ENCODE data around the gene PLXND1.

The PLXND1 gene

DNA sequence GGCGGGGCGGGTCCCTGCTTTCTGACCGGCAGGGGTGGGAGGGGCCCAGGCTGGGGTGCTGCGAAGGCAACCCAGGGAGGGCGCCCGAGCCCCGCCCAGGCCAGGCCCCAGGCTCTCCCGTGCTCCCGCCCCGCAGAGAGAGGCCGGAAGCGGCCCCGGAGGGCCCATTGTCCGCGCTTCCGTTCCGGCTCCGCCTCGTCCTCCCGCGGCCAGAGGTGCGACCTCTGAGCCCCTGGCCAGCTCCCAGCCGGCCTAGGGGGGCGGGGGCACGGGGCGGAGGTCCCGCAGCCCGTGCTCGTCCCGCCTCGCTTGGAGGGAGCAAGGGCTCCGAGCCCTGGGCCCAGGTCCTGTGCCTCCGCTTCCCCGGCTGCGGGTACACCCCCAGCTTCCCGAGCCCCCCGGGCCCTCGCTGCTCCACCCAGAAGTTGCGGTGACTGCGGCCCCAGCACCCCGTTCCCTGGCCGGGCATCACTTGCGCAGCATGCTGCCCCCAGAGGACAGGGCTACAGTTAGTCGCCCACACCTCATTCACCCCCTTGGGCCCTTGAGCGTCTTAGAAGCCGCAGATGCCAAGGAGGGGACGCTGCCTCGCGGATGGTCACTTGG lies 20.4 kb upstream of the PLXND1 start:
- peak; percentile 89 for DNase-seq

DNA sequence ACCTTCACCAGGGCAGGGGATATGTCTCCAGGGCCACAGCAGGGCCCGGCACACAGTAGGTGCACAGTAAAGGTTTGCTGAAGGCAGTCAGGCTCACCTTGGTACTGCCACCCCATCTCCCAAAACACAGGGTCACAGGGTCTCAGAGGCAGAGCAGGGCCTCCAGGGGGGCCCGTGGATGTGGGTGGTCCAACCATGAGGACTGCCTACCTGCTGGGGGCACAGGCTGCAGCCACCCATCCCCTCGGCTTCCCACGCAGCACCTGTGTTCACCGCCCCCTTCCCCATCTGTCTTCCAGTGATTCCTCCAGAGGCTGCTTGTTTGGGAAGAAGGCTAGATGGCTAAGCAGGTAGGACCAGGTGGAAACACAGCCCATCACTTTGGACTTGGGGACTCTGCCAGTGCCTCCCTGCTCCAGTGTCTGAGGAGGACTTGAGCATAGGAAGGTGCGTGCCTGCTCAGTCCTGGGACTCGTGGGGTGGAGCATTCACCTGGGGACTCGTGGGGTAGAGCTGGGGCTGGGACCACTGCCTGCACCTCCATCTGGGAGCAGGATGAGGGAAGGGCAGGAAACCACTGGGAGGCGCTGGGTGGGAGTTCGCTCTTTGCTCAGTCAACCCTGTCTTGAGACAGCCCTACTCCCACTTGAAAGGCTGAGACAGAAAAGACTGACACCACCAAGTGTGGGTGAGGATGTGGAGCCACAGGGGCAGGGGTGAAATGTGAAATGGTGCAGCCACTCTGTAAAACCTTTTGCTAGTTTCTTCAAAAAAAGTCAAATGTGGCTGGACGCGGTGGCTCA lies 18.8 kb upstream of the PLXND1 start:
- peak; percentile 46 for DNase-seq

DNA sequence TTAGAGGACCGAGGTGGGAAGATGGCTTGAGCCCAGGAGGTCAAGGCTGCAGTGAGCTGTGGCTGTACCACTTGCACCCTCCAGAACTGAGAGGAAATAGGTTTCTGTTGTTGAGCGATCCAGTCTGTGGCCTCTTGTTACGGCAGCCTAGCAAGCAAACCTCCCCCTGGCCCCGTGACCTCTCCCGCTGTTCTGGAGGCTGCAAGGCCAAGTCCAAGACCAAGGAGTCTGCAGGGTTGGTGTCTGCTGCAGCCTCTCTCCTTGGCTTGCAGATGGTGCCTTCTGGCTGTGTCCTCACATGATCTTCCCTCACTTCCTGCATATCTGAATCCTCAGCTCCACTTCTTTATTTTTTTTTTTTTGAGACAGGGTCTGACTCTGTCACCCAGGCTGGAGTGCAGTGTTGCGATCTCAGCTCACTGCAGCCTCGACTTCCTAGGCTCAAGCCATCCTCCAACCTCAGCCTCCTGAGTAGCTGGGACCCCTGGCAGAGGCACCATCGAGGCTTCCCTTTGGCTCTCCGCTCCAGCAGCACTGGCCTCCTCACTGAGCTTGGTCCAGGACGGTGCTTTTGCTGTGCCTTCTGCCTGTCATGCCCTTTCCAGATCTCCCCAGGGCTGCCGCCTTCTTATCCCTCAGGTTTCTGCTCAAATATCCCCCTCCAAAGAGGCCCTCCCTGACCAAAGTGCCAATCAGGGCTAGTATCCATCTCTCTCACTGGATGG lies 18.0 kb upstream of the PLXND1 start:
- DNase-seq, result no peak

- DNase-seq, result no peak
Observed at GRCh38 chr3:129623447-129624118, 17.1 kb upstream of the PLXND1 start.

GRCh38 chr3:129622933-129623332 lies 16.5 kb upstream of the PLXND1 start:
- DNase-seq, result no peak

- no peak for DNase-seq
Observed at GRCh38 chr3:129622226-129622874, 15.9 kb upstream of the PLXND1 start.

DNA sequence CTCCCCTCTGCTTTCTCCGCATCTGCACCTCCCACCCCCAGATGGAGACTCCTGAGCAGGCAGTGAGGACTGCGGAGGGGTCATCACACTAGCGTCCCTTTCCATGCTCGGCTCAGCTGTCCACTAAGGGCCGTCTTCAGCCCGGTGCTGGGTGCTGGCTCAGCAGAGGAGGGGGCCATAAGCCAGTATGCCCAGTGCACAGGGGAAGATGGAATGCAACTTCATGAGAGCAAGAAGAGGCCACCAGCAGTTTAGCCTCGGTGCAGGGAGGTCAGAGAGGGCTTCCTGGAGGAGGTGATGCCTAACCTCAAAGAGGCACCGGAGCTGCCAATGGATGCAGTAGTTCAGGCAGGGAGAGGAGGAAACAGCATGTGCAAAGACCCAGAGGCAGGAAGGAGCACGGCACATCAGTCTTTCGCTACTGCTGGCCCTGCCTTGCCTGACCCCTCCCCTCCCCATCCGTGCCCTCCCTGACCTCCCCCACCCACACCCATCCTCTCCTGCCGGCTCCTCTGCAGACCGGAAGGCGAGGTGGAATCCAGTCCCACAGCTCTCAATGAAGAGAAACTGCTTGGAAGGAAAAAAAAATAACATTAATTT lies 15.2 kb upstream of the PLXND1 start:
- no peak for DNase-seq

- no peak for DNase-seq
Observed at GRCh38 chr3:129620828-129621559, 14.5 kb upstream of the PLXND1 start.

GRCh38 chr3:129619726-129620162 lies 13.3 kb upstream of the PLXND1 start:
- DNase-seq, result no peak

DNA sequence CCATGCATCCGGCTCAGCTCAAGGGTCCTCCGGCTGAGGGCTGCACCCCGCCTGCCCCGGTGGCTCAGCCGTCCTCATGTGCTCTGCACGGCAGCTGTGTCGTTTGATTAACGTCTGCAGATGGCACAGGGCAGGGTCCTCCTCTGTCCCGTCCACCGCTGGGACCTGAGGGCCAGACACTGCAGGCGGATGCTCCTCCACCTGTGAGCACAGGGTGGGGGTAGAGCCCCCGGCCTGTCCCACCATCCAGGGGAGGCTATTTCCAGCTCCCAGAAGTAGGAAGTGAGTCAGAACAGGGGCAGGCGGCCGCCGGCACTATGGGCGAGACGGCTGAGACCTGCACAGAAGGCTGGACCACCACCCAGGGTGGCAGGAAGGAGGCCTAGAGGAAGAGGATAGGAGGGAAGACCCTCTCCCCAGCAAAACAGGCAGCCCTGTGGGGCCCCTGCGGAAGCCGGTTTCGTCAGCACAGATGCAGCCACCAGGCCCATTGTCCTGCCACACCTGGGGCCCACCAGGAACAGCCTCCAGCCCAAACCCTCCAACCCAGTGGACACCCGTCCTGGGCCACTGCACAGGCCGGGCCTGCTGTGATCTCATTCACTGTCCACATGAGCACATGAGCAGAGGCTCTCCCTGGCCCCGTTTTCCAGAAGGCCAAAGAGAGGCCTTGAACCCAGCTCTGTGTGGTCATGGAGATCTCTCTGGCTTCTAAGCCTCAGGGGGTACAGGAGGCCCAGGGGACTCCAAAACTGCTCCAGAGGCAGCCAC lies 12.6 kb upstream of the PLXND1 start:
- no peak for DNase-seq

DNA sequence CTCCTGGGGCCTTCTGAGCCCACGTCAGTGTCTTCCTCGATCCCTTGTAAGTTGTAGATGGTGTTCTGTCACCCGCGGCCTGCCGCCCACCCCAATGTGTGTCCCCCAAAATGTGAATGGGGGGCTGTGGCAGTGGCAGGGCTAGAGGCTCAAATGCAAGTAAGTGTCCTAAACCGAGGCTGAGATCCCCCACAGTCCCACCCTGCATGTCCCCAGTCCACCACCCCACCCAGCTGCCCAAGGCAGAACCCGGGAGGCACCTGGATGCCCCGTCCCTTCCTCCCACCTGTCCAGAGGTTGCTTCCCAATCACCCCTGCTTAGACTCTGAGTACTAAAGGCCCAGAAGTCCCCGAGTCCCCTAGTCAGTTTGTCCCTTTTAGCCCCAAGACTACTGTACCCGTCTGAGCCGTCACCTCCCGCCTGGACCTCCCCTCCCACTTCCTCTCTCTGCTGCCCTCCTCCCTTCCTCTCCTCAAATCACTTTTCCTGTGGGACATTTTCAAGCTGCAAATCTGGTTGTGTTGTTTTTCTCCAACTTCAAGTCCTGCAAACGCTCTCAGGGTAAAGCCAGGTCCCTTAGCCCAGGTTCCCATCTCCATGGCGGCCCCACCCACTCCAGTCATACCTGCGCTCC lies 11.8 kb upstream of the PLXND1 start:
- DNase-seq, result no peak

DNA sequence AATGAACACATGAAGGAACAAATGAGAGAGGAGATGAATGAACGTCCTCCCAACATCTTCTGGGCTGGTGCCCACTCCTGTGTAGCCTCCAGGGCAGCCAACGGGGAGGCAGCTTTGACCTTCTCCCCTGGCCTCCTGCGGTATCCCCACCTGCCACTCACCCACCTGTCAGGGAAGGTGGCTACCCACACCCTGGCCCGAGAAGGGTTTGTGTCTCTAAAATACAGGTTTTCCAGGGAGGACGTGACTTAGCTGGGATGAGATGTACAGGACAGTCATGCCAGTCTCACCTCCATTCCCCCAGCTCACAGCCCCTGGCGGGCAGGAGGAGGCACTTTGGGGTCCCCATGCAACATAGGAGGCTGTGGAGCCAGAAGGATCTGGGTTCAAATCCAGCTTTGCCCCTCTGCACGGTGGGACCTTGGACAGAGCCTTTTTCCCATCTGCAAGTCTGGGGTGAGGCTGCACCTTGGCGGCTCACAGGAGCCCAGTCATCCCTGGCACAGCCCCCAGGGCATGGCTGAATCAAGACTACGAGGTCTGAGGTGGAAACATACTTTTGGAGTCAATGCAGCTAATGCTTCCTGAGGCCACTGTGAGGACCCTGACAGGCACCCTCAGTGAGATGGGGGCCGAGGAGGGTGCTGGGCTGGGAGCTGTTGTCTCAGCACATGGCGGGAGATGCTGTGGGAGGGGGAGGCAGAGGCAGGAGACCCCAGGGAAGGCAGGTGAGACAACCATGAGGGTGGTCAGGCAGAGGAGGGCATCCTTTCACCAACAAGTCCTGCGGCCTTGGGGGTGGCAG lies 11.1 kb upstream of the PLXND1 start:
- no peak for DNase-seq

DNA sequence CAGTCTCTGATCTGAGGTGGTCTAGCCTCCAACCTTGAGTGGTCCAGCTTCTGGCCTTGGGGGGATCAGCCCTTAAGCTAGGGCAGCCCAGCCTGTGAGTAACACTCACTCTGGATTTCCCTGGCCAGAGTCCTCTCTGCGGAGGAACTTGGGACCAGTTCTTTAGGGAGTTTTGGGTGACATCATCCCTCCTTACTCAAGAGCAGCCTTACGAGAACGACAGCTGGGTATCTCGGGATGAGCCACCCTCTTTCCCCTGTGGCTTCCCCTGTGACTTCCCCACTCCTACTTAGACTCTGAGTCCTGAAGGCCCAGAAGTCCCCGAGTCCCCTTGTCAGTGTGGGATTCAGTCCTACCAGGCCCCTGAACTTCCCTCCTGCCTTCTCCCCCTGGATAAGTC lies 10.2 kb upstream of the PLXND1 start:
- no peak for DNase-seq

DNA sequence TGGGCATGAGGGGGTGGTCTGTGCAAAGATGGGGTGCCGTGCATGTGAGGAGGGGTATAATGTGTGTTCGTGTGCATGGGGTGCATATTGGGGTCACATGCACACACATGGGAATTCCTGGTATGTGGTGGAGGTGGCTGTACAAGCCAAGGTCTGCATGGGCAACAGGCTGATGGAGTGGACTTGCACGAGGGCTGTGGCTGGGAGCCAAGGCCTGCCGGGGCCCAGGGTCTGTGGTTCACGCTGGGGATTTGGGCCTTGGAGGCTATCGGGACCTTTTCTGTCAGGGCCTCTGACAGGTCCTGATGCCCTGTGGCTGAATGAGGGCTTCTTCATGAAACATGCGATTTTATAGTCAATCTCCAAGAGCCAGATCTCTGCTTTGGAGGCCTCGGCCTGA lies 9.8 kb upstream of the PLXND1 start:
- no peak for DNase-seq

GRCh38 chr3:129615751-129616281 lies 9.3 kb upstream of the PLXND1 start:
- DNase-seq, result no peak

GRCh38 chr3:129614927-129615363 lies 8.5 kb upstream of the PLXND1 start:
- DNase-seq, result no peak

DNA sequence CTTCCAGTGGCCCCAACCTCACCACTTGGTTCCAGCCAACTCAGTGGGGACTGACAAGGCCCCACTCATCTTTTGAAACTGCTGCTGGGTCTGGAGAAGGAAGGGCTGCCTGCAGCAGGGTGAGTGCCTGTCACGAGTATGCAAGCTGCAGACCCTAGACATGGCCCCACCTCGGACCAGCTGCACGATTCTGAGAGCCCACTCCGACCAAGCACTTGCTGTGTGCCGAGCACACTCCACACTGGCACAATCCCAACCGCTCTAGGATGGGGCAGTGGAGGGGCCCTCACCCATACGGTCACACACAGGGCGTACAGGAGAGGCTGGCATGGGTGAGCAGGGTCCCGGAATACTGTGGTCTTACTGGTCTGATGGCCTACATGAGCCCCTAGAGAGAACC lies 8.0 kb upstream of the PLXND1 start:
- no peak for DNase-seq

GRCh38 chr3:129613367-129613740 lies 6.9 kb upstream of the PLXND1 start:
- no peak for DNase-seq
